Left ventricle myocardium superior (tissue), 1 donor: ENCODE measurements around the gene MACC1. TPM values are rescaled to one million over a fixed set of nuclear protein-coding genes. Genes with fewer than 3 reads are reported as not detected.

Experiments
- ATAC-seq: fragments of 200-7000 bp; cut with Tn5 transposase; one replicate; pipeline ENCODE4 v1.9.1; 2020; ENCODE audit warnings: mild to moderate bottlenecking, moderate library complexity
- DNase-seq: peaks from one replicate; pipeline ENCODE4 v3.0.0-alpha.2; 2020
- intact Hi-C: fragments of 100-400 bp; cut with micrococcal nuclease; formaldehyde crosslinking; loops from one replicate; pipeline ENCODE4 v1.11.0; 2022
- total RNA-seq: library from RNA; stranded (reverse); fragmentation: NEBNext Ultra II Directional; extraction: Animal tissue kit (Norgen Biotek cat#: 25700); gene quantifications from one replicate; pipeline ENCODE4 v1.2.1, GENCODE V29; 2021
- donor health status: DM: no; HTN: yes; CAD: no; lungs with severe emphysema.

The MACC1 gene
- total RNA-seq, 1 donor from 2014 or later: 0.05 TPM

GRCh38 chr7:20113427-20114027 lies 103.7 kb downstream of the MACC1 start:
- intact Hi-C loops: no loop called here
- no peak for DNase-seq
- ATAC-seq: no peak

GRCh38 chr7:20112696-20113095 lies 104.5 kb downstream of the MACC1 start:
- intact Hi-C loops: no loop called here
- no peak for ATAC-seq
- DNase-seq: no peak

GRCh38 chr7:20111821-20112542 lies 105.2 kb downstream of the MACC1 start:
- ATAC-seq: no peak
- intact Hi-C loops: no loop called here
- DNase-seq: no peak

DNA sequence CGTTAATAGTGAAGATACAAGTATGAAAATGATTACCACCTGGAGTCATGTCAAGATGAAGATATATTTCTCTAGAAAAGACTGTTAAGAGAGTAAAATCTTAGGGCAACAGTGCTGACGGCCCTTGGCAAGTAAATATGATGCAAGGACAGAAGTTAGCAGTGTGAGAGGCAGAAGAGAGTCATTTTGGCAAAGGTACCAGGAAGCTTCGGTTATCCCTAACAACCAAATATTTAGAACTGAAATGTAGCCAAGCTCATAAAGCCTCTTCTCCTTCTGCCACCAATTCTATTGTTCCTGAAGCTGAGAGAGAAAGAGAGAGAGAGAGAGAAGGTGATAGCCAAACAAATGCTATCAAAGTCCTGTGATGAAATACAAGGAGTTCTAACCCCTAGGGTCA lies 109.6 kb downstream of the MACC1 start:
- ATAC-seq: no peak
- intact Hi-C loops: no loop called here
- DNase-seq: no peak

DNA sequence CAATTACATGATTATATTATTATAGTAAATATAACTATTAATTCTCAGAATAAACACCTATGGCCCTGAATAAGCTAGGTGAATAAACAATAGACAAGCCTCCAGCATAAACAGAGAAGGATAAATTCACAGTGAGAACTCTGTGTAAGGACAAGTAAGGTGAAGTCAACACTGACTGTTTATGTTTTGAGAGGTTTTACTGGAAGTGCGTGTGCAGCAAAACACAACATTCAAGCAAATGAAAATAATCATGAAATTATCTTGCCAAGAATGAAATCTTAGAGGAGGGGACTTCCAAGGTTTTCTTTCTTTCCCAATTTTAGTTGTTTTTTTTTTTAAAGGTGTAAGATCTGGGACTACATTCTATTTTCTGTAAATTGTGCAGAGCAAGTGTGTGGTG lies 112.5 kb downstream of the MACC1 start:
- ATAC-seq (no peak), DNase-seq (no peak)
- intact Hi-C loops: no loop called here

- no peak for ATAC-seq
- DNase-seq: no peak
- intact Hi-C loops: no loop called here
Measured at GRCh38 chr7:20102982-20103381, 114.2 kb downstream of the MACC1 start.

DNA sequence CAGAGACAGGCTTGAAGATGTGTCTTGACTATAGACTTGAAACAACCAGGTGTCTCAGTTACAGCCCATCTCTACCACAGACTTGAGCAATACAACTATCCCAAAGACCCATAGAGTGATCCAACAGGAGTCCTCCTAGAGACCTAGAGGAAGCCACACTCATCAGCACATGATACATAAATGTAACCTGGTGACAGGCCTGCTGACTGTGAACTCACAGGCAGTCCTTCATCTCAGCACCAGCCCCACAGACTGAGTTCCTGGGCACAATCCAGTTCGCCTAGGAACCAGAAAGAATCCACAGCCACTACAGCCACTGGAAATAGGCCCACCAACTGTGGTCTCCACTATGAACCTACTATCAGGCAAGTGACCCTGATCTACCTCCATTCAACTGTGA lies 121.3 kb downstream of the MACC1 start:
- intact Hi-C loops: no loop called here
- ATAC-seq: no peak
- no peak for DNase-seq

- intact Hi-C loops: no loop called here
- DNase-seq (no peak), ATAC-seq (no peak)
Measured at GRCh38 chr7:20095436-20095835, 121.7 kb downstream of the MACC1 start.

GRCh38 chr7:20089431-20089830 lies 127.8 kb downstream of the MACC1 start:
- intact Hi-C loops: no loop called here
- no peak for ATAC-seq
- no peak for DNase-seq

GRCh38 chr7:20085086-20085485 lies 132.1 kb downstream of the MACC1 start:
- intact Hi-C loops: no loop called here
- no peak for ATAC-seq
- DNase-seq: no peak

Other genes starting within 250 kb of the MACC1 start
- gene ITGB8, start 113.5 kb upstream of the MACC1 start, total RNA-seq: 4.8 TPM